Mesenteric fat pad (tissue), 1 donor: Measurements from ENCODE around the gene DDX18. TPM values are rescaled to one million over a fixed set of nuclear protein-coding genes. Genes with fewer than 3 reads are reported as not detected.

Source experiments
- total RNA-seq: library from RNA; stranded (reverse); fragmentation: NEBNext Ultra II Directional; extraction: Animal tissue kit (Norgen Biotek cat#: 25700); gene quantifications from one replicate; pipeline ENCODE4 v1.2.1, GENCODE V29; 2021
- donor health status: DM: yes; HTN: yes; CAD: no.

DDX18 gene
- total RNA-seq, 1 donor from 2014 or later = 51.6 TPM

Other genes starting within 250 kb of the DDX18 start
- gene CCDC93, start 199.4 kb downstream of the DDX18 start, total RNA-seq = 40.1 TPM